Activated naive CD4-positive, alpha-beta T cell treated with anti-CD3 and anti-CD28 coated beads, Interleukin-2, amount 50 U/mL, for 24 hours (primary cell): ENCODE measurements around the gene AUP1.

Experiments used
- H3K27ac Mint-ChIP-seq: one replicate; pipeline ENCODE4 v1.8.0; 2021; ENCODE audit warnings: mild to moderate bottlenecking, mixed read lengths
- H3K27me3 Mint-ChIP-seq: one replicate; pipeline ENCODE4 v1.8.0; 2021; ENCODE audit warnings: mixed read lengths
- H3K36me3 Mint-ChIP-seq: one replicate; pipeline ENCODE4 v1.8.0; 2021; ENCODE audit warnings: mixed read lengths
- H3K4me1 Mint-ChIP-seq: one replicate; pipeline ENCODE4 v1.8.0; 2021; ENCODE audit warnings: mixed read lengths
- H3K4me3 Mint-ChIP-seq: one replicate; pipeline ENCODE4 v1.8.0; 2021; ENCODE audit warnings: mild to moderate bottlenecking, mixed read lengths
- H3K9me3 Mint-ChIP-seq: one replicate; pipeline ENCODE4 v1.8.0; 2021; ENCODE audit warnings: mixed read lengths

AUP1 gene, protein sequence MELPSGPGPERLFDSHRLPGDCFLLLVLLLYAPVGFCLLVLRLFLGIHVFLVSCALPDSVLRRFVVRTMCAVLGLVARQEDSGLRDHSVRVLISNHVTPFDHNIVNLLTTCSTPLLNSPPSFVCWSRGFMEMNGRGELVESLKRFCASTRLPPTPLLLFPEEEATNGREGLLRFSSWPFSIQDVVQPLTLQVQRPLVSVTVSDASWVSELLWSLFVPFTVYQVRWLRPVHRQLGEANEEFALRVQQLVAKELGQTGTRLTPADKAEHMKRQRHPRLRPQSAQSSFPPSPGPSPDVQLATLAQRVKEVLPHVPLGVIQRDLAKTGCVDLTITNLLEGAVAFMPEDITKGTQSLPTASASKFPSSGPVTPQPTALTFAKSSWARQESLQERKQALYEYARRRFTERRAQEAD

DNA sequence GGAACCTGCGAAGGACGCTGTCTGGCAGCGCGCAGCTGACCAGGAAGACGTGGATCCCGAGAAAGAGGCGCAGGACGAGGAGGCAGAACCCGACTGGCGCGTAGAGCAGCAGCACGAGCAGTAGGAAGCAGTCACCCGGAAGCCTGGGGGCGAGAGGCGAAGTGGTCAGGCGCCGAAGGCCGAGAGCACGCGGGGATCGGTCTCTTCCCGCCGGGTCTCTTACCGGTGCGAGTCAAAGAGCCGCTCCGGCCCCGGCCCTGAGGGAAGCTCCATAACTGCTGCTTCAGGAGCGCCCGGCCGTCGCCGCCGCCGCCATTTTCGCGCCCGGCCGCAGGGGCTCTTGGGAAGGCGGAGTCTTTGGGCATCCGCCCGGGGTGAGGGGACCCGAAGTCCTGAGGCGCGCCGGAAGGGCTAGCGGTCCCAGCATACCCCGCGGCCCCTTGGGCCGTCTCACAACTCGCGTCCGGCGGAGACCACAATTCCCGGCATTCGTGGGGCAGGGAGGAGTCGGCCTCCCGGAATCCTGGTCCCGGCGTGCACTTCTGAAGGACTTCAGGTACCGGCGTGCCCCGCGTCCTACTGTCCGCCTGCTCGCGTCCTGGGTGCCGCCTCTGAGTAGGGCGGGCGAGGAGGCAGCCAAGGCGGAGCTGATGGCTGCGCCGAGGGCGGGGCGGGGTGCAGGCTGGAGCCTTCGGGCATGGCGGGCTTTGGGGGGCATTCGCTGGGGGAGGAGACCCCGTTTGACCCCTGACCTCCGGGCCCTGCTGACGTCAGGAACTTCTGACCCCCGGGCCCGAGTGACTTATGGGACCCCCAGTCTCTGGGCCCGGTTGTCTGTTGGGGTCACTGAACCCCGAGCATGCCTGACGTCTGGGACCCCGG, at the start of gene AUP1, which contains the start of gene HTRA2:
AUP1 (minus strand) TSS at position 350 of the 882 bp plus-strand sequence; CDS start at position 273, 77 bp downstream.
HTRA2 (plus strand) TSS at position 577 of the 882 bp plus-strand sequence; CDS start at position 651, 74 bp downstream.
- Mint-ChIP-seq H3K4me1 (peaks cover 36% of the 10 kb centered on the region), H3K27me3 (no peaks in the 10 kb centered on the region), H3K36me3 (peaks cover 37% of the 10 kb centered on the region), H3K27ac (peak within 1 kb of the TSS; percentile 94), H3K4me3 (peak within 1 kb of the TSS; percentile 90), H3K9me3 (no peaks in the 10 kb centered on the region)

DNA sequence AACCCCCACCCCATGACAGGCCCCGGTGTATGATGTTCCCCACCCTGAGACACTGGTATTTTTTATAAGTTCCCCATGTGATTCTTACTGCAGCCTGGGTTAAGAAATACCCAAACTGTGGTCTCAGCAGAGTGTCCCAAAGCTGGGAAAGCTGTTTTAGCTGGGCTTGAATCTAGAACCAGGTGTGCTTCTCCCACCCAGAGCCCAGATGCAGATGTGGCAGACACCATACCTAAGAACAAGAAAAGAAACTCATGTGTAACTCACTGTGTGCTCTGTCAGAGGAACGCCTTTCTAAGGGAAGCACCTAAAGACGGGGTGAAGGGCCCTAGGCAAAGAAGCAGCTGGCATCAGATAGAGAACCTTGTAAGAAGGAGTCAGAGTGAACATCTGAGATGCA, 48.9 kb upstream of the AUP1 start:
- no peak overlapping the region for H3K27ac Mint-ChIP-seq
- H3K4me1 Mint-ChIP-seq = peaks cover 15% of the 10 kb centered on the region
- H3K36me3 Mint-ChIP-seq = peaks cover 2% of the 10 kb centered on the region
- no peaks in the 10 kb centered on the region for H3K9me3 Mint-ChIP-seq
- H3K27me3 Mint-ChIP-seq = no peaks in the 10 kb centered on the region
- no peak overlapping the region for H3K4me3 Mint-ChIP-seq

DNA sequence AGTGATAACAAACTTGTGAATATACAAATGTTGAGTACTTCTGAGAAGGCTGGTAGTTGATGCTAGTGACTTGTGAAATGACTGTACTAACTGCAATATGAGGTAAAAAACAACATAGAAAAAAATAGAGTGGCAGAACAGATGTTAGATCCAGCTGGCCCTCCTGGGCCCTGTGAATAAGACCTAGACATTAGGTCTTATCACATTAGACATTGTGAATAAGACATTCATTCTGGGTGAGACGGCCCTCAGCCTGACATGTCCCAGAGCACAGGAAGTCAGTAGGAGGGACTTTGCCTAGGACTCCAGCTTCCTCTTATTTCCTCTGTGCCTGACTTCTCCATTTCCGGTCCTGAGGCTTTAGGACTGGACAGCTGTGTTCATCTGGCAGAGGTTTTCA, 47.9 kb upstream of the AUP1 start:
- Mint-ChIP-seq H3K4me3 (no peak overlapping the region), H3K36me3 (peaks cover 2% of the 10 kb centered on the region), H3K27ac (no peak overlapping the region), H3K27me3 (no peaks in the 10 kb centered on the region), H3K9me3 (no peaks in the 10 kb centered on the region), H3K4me1 (peaks cover 15% of the 10 kb centered on the region)

DNA sequence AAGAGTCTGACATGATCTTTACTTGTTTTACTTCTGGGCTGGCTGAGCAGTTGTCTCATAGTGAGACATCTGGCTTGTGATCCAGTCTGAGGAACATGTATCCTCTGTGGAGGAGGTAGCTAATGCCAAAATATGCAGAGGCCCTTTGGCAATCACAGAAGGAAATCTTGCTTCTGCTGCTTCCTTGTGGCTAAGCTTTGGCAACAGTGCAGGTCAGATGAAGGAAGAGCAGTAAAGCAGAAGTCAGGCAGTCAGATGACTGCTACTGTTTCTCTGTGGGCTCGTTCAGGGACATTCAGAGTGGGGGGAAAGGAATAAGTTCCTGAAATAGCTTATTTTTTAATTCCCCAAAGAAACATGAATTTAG, 47.3 kb upstream of the AUP1 start:
- Mint-ChIP-seq H3K27me3 (no peaks in the 10 kb centered on the region), H3K9me3 (no peaks in the 10 kb centered on the region), H3K4me1 (peaks cover 15% of the 10 kb centered on the region), H3K27ac (no peak overlapping the region), H3K36me3 (peaks cover 2% of the 10 kb centered on the region), H3K4me3 (no peak overlapping the region)

DNA sequence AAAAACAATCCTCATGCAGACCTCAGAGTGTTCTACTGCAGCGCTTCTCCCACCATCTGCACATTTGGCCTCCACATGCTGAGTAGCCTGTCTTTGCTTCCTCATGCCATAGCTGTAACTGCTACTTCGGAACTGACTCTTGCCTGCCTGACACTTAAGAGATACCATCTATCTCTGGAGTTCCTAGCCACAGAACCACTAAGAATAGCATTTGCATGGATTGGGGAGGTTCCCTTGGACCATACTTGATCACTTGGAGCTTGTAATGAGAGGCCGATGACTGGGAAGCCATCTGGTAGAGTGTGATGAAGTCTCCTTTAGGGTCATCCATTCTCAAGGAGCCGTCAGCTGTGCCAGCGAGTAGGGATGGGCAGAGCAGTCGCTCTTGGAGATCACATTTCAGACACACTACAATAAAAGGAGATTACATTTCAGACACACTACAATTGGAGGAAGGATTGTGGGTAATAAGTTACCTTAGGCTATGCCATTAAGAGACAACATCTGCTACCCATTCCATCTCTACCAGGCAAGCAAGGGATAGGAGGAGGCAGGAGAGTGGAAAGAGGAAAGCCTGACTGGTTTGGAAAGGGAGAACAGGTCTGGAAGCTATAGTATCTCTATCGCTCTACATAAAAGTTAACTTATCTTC, 46.8 kb upstream of the AUP1 start:
- Mint-ChIP-seq H3K4me1 (peaks cover 15% of the 10 kb centered on the region), H3K36me3 (peaks cover 2% of the 10 kb centered on the region), H3K27me3 (no peaks in the 10 kb centered on the region), H3K27ac (no peak overlapping the region), H3K9me3 (no peaks in the 10 kb centered on the region), H3K4me3 (no peak overlapping the region)

DNA sequence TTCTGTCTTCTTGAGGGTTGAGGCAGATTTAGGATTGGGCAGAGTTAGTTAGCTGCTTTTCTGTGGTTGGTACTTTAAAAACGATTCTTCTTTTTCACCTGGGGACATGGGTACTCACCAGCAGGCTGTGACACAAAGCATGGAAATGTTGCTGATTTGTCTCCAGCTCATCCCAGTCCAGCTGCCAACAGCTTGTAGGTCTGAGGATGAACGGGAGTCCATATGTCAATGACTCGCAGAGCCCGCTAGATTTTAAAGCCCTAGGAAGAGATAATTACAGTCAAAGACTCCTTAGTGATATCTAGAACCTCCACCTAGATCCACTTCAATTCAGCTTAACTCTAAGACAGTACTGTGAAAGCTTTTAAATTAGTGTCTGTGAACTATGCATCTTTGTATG, 45.8 kb upstream of the AUP1 start:
- Mint-ChIP-seq H3K9me3 (no peaks in the 10 kb centered on the region), H3K27ac (no peak overlapping the region), H3K4me3 (no peak overlapping the region), H3K4me1 (peaks cover 15% of the 10 kb centered on the region), H3K27me3 (no peaks in the 10 kb centered on the region), H3K36me3 (peaks cover 2% of the 10 kb centered on the region)

DNA sequence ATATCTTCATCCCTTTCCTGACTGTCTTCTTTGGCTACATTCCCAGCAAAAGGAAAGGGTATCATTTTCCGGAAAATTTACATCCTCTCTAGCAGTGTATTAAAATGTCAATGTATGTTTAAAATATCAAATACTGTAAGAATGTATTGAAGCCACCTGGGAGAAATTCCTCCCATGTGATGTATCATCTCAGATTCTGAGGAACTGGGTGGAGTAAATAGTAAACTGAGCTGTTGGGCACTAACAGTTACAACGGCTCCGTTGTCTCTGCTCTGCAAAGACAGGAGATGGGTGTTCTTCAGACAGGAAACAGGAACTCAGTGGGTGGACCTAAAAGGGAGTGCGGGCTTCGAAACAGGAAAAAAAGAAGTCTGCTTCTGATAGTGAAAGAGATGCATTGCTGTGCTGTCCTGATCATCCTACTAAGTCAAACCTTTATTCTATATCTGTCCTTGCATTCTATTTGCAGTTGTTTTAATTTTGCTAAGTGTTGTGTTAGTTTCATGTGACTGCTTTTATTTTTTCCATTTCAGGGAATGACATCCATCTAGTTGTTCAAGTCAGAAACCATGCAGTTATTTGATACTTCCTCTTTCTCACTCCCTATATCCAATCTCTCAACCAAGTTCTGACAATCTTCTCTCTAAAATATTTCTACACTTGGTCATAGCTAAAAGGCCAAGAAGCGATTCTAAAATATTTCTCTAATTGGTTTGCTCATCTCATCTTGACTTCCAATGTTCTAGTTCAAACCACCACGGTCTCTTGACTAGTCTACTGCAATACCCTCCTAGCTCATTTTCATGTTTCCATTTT, 44.4 kb upstream of the AUP1 start:
- peaks cover 2% of the 10 kb centered on the region for H3K36me3 Mint-ChIP-seq
- H3K4me3 Mint-ChIP-seq = peak overlapping the region; percentile 68
- H3K27ac Mint-ChIP-seq = peak overlapping the region; percentile 83
- no peaks in the 10 kb centered on the region for H3K27me3 Mint-ChIP-seq
- H3K4me1 Mint-ChIP-seq = peaks cover 15% of the 10 kb centered on the region
- no peaks in the 10 kb centered on the region for H3K9me3 Mint-ChIP-seq

DNA sequence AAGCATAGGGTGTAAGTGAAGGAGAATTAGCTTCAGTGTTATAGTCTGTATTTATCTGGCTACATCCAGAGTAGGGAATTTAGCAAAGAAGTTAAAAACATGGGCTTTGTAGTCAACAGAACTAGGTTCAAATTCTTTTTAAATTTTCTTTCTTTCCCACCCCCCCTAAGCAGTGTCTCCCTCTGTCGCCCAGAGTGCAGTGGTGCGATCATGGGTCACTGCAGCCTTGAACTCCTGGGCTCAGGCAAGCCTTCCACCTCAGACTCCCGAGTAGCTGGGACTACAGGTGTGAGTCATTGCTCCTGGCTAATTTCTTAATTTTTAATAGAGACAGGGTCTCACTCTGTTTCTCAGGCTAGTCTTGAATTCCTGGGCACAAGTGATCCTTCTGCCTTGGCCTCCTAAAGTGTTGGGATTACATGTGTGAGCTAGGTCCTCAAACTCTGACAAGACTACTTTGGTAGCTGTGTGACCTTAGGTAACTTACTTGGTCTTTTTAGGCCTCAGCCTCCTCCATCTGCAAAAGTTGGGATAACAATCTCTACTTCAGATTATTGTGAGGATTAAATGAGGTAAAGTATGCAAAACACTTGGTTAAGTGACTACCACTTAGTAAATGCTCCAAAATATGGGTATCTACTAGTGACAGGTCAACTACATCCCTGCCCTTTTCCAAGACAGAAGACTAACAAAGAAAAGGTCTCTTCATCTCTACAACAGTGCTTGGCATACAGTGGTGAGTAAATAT, 42.8 kb upstream of the AUP1 start:
- Mint-ChIP-seq H3K4me1 (peaks cover 15% of the 10 kb centered on the region), H3K4me3 (no peak overlapping the region), H3K9me3 (no peaks in the 10 kb centered on the region), H3K36me3 (peaks cover 2% of the 10 kb centered on the region), H3K27ac (no peak overlapping the region), H3K27me3 (peaks cover 2% of the 10 kb centered on the region)

DNA sequence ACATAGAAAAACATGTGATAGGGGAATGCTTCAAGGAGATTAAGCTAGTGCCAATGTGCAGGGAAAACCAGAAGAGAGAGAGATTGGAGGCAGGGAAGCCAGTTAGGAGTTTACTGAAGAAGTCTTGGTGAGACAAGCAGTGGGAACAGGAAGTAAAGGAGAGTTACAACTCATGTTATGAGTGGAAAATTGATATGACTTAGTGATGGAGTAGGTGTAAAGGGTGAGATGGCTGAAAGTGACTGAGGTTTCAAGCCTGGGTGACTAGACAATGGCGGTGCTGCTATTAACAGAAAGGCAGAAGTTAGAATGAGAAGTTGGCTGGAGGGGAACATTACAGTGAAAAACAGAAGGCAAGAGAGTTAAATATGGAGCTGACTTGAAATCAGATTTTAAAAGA, 41.6 kb upstream of the AUP1 start:
- H3K9me3 Mint-ChIP-seq = no peaks in the 10 kb centered on the region
- H3K4me1 Mint-ChIP-seq = peaks cover 22% of the 10 kb centered on the region
- no peak overlapping the region for H3K4me3 Mint-ChIP-seq
- no peak overlapping the region for H3K27ac Mint-ChIP-seq
- peaks cover 2% of the 10 kb centered on the region for H3K27me3 Mint-ChIP-seq
- H3K36me3 Mint-ChIP-seq = peaks cover 2% of the 10 kb centered on the region

DNA sequence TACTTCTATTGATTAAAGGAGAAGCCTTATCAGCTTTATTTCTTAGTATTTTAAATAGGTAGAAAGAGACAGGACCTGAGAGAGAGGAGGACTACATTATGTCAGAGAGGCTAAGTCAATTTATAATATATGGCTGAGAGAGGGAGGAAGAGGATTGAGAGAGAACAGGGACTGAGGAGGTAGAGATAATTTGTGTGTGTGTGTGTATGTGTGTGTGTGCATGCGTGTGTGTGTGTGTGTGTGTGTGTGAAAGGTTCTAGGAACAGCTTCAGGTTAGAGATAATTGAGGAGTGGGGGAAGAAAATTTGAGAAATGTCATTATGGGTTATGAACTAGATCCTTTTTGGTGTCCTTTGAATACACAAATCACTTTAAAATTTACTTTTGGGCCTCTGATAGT, 40.2 kb upstream of the AUP1 start:
- peaks cover 21% of the 10 kb centered on the region for H3K4me1 Mint-ChIP-seq
- H3K9me3 Mint-ChIP-seq = no peaks in the 10 kb centered on the region
- peaks cover 2% of the 10 kb centered on the region for H3K27me3 Mint-ChIP-seq
- H3K4me3 Mint-ChIP-seq = no peak overlapping the region
- H3K27ac Mint-ChIP-seq = no peak overlapping the region
- H3K36me3 Mint-ChIP-seq = peaks cover 2% of the 10 kb centered on the region

DNA sequence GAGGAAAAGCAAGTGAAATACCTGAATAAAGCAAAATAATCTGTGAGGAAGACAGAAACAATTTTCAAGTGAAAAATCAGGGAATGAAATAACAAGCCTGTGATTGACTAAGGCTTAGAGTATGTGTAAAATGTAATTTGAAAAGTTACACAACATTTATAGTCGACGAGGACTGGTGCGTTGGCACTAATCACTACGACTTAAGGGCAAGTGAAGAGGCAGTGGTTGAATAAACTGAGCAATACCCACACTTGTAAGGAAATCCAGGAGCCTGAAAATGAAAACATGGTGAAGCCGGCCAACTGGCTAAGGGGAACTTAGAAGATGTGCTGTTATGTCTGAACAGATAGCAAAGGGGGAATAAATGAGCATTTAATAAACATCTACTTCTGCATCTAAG, 38.4 kb upstream of the AUP1 start:
- no peak overlapping the region for H3K4me3 Mint-ChIP-seq
- H3K9me3 Mint-ChIP-seq = no peaks in the 10 kb centered on the region
- peaks cover 8% of the 10 kb centered on the region for H3K4me1 Mint-ChIP-seq
- peaks cover 2% of the 10 kb centered on the region for H3K27me3 Mint-ChIP-seq
- no peak overlapping the region for H3K27ac Mint-ChIP-seq
- H3K36me3 Mint-ChIP-seq = no peaks in the 10 kb centered on the region

DNA sequence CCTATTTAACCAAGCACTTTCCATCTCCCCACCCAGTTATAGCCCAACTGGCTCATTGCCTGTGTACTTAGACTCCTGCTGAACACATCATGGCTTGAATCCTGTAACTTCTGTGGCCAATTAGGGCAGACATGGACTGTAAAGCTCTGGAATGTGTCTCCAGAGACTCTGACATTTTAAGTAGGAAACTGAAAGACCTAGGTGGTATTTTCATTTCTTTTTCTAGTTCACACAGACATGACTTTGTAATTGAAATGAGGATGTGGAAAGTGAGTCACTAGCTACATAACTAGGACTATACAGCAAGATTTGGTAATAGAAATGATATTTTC, 37.2 kb upstream of the AUP1 start:
- Mint-ChIP-seq H3K9me3 (no peaks in the 10 kb centered on the region), H3K4me3 (peak overlapping the region; percentile 31), H3K27ac (peak overlapping the region; percentile 77), H3K4me1 (peaks cover 8% of the 10 kb centered on the region), H3K27me3 (peaks cover 4% of the 10 kb centered on the region), H3K36me3 (no peaks in the 10 kb centered on the region)

DNA sequence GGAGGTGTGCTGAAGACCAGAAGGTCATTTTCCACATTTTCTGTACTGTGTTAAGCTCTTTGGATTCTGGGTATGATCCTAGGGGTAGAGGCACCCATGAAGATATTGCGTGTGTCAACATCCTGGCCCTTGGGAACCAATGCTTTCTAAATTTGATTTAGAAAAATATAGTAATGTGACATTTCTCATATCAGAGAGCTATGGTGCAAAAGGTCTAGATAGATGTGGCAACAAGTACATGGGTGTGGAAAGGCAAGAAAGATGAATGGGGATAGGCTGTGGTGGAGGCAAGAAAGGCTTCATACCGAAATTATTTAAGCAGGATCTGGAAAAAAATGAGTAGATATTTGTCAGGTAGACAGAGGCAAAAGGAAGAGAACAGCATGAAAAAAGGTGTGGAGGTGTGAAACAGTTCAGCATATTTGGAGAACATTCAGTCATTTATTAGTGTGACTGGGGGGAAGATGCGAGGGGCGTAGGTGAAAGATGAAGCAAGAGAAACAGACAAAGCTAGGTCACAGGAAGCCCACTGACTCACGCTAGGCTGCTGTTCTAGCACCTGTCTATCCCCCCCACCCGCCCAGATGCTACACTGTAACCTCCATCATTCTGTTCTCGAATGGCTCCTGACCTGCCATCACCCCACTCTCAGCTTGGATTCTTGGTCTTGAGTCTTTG, 36.7 kb upstream of the AUP1 start:
- Mint-ChIP-seq H3K4me1 (peaks cover 8% of the 10 kb centered on the region), H3K9me3 (no peaks in the 10 kb centered on the region), H3K27me3 (peaks cover 4% of the 10 kb centered on the region), H3K36me3 (no peaks in the 10 kb centered on the region), H3K27ac (peak overlapping the region; percentile 77), H3K4me3 (peak overlapping the region; percentile 31)

DNA sequence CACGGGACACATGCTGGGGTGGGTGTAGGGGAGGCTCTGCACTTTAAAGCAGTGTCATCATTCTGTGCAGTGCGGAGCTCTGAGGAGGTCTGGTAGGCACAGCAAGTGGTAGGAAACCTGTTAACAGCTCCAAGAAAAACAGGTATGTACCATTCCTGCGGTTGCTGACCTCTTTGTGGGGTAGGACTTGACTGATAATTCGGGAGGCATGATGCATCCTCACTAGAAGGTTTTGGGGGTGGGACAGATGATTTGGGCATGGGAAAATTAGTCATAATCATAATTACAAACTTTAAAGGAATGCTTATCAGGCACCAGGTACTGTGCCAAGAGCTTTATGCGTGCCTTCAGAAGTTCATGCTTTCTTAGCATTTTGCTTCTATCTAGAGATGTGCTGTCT, 34.7 kb upstream of the AUP1 start:
- Mint-ChIP-seq H3K9me3 (no peaks in the 10 kb centered on the region), H3K36me3 (no peaks in the 10 kb centered on the region), H3K27ac (no peak overlapping the region), H3K4me3 (no peak overlapping the region), H3K4me1 (peaks cover 8% of the 10 kb centered on the region), H3K27me3 (peaks cover 5% of the 10 kb centered on the region)
